H9 (cell line): Measurements from ENCODE around the gene GAL3ST1. TPM values are rescaled to one million over a fixed set of nuclear protein-coding genes. Genes with fewer than 3 reads are reported as not detected.

Source experiments
- DNase-seq: peaks from one replicate; pipeline ENCODE4 v3.0.0-alpha.2; 2017
- H2AFZ ChIP-seq: one replicate; pipeline ENCODE4 v1.6.1; 2013; ENCODE audit warnings: mild to moderate bottlenecking, low read length, control low read depth, moderate library complexity
- H2AK5ac ChIP-seq: 2 replicates; pipeline ENCODE4 v1.6.1; 2013; ENCODE audit warnings: low read length, control low read depth, mixed read lengths; ENCODE audit not compliant: insufficient read length
- H2BK120ac ChIP-seq: one replicate; pipeline ENCODE4 v1.6.1; 2013; ENCODE audit warnings: low read depth, mild to moderate bottlenecking, low read length, control low read depth, inconsistent platforms; ENCODE audit not compliant: poor library complexity, severe bottlenecking
- H2BK12ac ChIP-seq: 2 replicates; pipeline ENCODE4 v1.6.1; 2013; ENCODE audit warnings: low read length, control low read depth, mixed read lengths, low read depth; ENCODE audit not compliant: insufficient read length
- H2BK15ac ChIP-seq: 2 replicates; pipeline ENCODE4 v1.6.1; 2013; ENCODE audit warnings: low read depth, low read length, control low read depth
- H2BK20ac ChIP-seq: one replicate; pipeline ENCODE4 v1.6.1; 2013; ENCODE audit warnings: low read depth, mild to moderate bottlenecking, low read length, control low read depth, inconsistent platforms; ENCODE audit not compliant: poor library complexity, severe bottlenecking
- H2BK5ac ChIP-seq: 2 replicates; pipeline ENCODE4 v1.6.1; 2013; ENCODE audit warnings: low read length, control low read depth, mixed read lengths; ENCODE audit not compliant: insufficient read length
- H3K14ac ChIP-seq: 2 replicates; pipeline ENCODE4 v1.6.1; 2013; ENCODE audit warnings: low read length, control low read depth; ENCODE audit not compliant: insufficient read depth
- H3K18ac ChIP-seq: 2 replicates; pipeline ENCODE4 v1.6.1; 2013; ENCODE audit warnings: low read depth, mild to moderate bottlenecking, mixed read lengths, low read length, control low read depth; ENCODE audit not compliant: insufficient read length
- H3K23ac ChIP-seq: 2 replicates; pipeline ENCODE4 v1.6.1; 2013; ENCODE audit warnings: low read length, control low read depth, mixed read lengths, low read depth; ENCODE audit not compliant: insufficient read length
- H3K23me2 ChIP-seq: 2 replicates; pipeline ENCODE4 v1.6.1; 2013; ENCODE audit warnings: low read depth, mild to moderate bottlenecking, mixed read lengths, low read length, control low read depth; ENCODE audit not compliant: insufficient read length, poor library complexity, severe bottlenecking
- H3K27ac ChIP-seq: 2 replicates; pipeline ENCODE4 v1.5.1; 2013; ENCODE audit warnings: low read length, control low read depth, mixed read lengths, low read depth; ENCODE audit not compliant: insufficient read length
- H3K27me3 ChIP-seq: 2 replicates; pipeline ENCODE4 v1.6.1; 2013; ENCODE audit warnings: low read length, control low read depth, inconsistent platforms; ENCODE audit not compliant: insufficient read depth
- H3K4ac ChIP-seq: 2 replicates; pipeline ENCODE4 v1.6.1; 2013; ENCODE audit warnings: low read depth, mild to moderate bottlenecking, control low read depth, inconsistent platforms, low read length, moderate library complexity
- H3K4me1 ChIP-seq: 2 replicates; pipeline ENCODE4 v1.6.1; 2013; ENCODE audit warnings: low read length, control low read depth, inconsistent platforms; ENCODE audit not compliant: insufficient read depth
- H3K4me2 ChIP-seq: 2 replicates; pipeline ENCODE4 v1.6.1; 2013; ENCODE audit warnings: low read length, control low read depth, mixed read lengths; ENCODE audit not compliant: insufficient read length, insufficient read depth
- H3K56ac ChIP-seq: 2 replicates; pipeline ENCODE4 v1.6.1; 2013; ENCODE audit warnings: low read depth, mild to moderate bottlenecking, mixed read lengths, low read length, control low read depth; ENCODE audit not compliant: insufficient read length
- H3K79me1 ChIP-seq: 2 replicates; pipeline ENCODE4 v1.6.1; 2013; ENCODE audit warnings: low read depth, mild to moderate bottlenecking, moderate library complexity, low read length, control low read depth, inconsistent platforms; ENCODE audit not compliant: insufficient read depth, poor library complexity, severe bottlenecking
- H3K79me2 ChIP-seq: 2 replicates; pipeline ENCODE4 v1.6.1; 2013; ENCODE audit warnings: low read length, control low read depth, inconsistent platforms; ENCODE audit not compliant: insufficient read depth
- H3K9ac ChIP-seq: 2 replicates; pipeline ENCODE4 v1.6.1; 2013; ENCODE audit warnings: low read length, control low read depth, mixed read lengths; ENCODE audit not compliant: insufficient read length; ENCODE audit errors: extremely low read depth
- H3K9me3 ChIP-seq: one replicate; pipeline ENCODE4 v1.6.1; 2013; ENCODE audit warnings: low read depth, low read length, inconsistent platforms; ENCODE audit not compliant: control insufficient read depth
- H3T11ph ChIP-seq: one replicate; pipeline ENCODE4 v1.6.1; 2013; ENCODE audit warnings: mild to moderate bottlenecking, low read length, control low read depth, inconsistent platforms
- H4K20me1 ChIP-seq: one replicate; pipeline ENCODE4 v1.6.1; 2013; ENCODE audit not compliant: control insufficient read depth, insufficient read length, insufficient read depth
- H4K5ac ChIP-seq: 2 replicates; pipeline ENCODE4 v1.6.1; 2013; ENCODE audit warnings: low read depth, mild to moderate bottlenecking, mixed read lengths, low read length, control low read depth; ENCODE audit not compliant: insufficient read length
- H4K8ac ChIP-seq: replicated peaks from 2 replicates; pipeline ENCODE4 v1.6.1; 2013; ENCODE audit warnings: low read length, control low read depth, mixed read lengths, low read depth; ENCODE audit not compliant: insufficient read length
- H4K91ac ChIP-seq: 2 replicates; pipeline ENCODE4 v1.6.1; 2013; ENCODE audit warnings: low read depth, mild to moderate bottlenecking, moderate library complexity, mixed read lengths, low read length, control low read depth; ENCODE audit not compliant: insufficient read length
- H3K27ac Mint-ChIP-seq, 3 experiments: 2 replicates in 2 of 3; 3 replicates in 1 of 3; pipeline ENCODE4 v1.8.0; 2020 to 2021; ENCODE audit warnings: mixed read lengths in 3 of 3, mild to moderate bottlenecking in 1 of 3, moderate library complexity in 1 of 3
- H3K27me3 Mint-ChIP-seq: 2 replicates; pipeline ENCODE4 v1.8.0; 2021; ENCODE audit warnings: low read depth, mild to moderate bottlenecking, moderate library complexity, mixed read lengths
- H3K36me3 Mint-ChIP-seq, 3 experiments: 2 replicates in 2 of 3; 3 replicates in 1 of 3; pipeline ENCODE4 v1.8.0; 2020 to 2021; ENCODE audit warnings: low read depth in 3 of 3, mixed read lengths in 3 of 3; ENCODE audit not compliant: insufficient read depth in 1 of 3
- H3K4me1 Mint-ChIP-seq, 2 experiments: 2 replicates each; pipeline ENCODE4 v1.8.0; 2020; ENCODE audit warnings: mixed read lengths in 2 of 2
- H3K4me3 Mint-ChIP-seq, 2 experiments: 2 replicates in 1 of 2; 3 replicates in 1 of 2; pipeline ENCODE4 v1.8.0; 2020 to 2021; ENCODE audit warnings: mild to moderate bottlenecking in 2 of 2, mixed read lengths in 2 of 2, moderate library complexity in 1 of 2
- H3K9me3 Mint-ChIP-seq, 2 experiments: 2 replicates in 1 of 2; 3 replicates in 1 of 2; pipeline ENCODE4 v1.8.0; 2020; ENCODE audit warnings: mild to moderate bottlenecking in 2 of 2, mixed read lengths in 2 of 2, moderate library complexity in 1 of 2
- WGBS: extraction: QIAGEN DNeasy Blood & Tissue Kit; methylation state at CpG from one replicate; pipeline ENCODE4 v1.1.7; 2013; ENCODE audit warnings: missing lambda C conversion rate, low lambda C conversion rate, mixed read lengths; ENCODE audit not compliant: insufficient read length; ENCODE audit errors: extremely low coverage; 5-methylcytosine and 5-hydroxymethylcytosine counted together
- total RNA-seq: library from RNA; stranded (reverse); gene quantifications from 2 replicates; pipeline ENCODE4 v1.2.1, GENCODE V29; 2021
- TF ChIP-seq, protein P1 (sequence below): fragments of 200-600 bp; sonication (generic); conservative IDR thresholded peaks from 3 replicates; pipeline ENCODE4 v1.8.0; 2021; ENCODE audit warnings: antibody characterized with exemption, mild to moderate bottlenecking

The GAL3ST1 gene
- total RNA-seq, 1 experiment from 2014 or later: 5.1 TPM

DNA sequence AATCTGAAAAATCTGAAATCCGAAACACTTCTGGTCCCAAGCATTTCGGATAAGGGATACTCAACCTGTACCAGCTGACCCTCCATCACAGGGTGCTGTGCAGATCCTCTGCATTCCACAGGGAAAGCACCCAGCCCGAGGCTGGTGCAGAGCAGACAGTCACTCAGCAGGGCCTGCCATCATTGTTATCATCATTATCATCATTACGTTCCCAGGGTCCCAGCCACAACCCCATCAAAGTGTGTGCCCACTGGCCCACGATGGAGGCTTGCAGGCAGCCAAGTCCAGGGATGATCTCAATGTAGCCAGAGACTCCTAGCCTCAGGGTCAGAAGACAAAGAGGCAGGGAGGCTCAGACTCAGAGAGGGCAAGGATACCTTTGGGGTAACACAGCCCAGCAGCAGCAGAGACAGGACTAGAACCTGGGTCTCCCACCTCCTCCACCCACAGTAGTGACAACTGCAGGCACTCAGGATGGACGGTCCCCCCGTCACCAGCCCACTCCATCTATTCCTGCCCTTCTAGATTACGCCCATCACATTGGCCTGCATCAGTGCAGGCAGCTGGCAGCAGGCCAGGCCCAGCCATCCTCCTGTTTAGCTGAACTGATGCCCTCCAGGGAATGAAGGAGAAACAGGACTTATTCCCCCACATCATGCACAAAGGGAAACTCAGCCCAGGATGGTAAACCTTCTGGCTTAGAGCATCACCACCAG lies 10.3 kb downstream of the GAL3ST1 start:
- Mint-ChIP-seq H3K27me3 (peaks cover 1% of the 10 kb centered on the region), H3K27ac (peak overlapping the region in 2 of 3 experiments; percentile 47 to 86; a peak in 3 of 7 replicates), H3K4me3 (no peak overlapping the region), H3K4me1 (peaks cover 32 to 36% of the 10 kb centered on the region in 2 experiments), H3K36me3 (peaks cover 0 to 2% (median 0%) of the 10 kb centered on the region in 3 experiments; a peak in 1 of 7 replicates), H3K9me3 (no peaks in the 10 kb centered on the region)
- no peak overlapping the region for H2BK5ac ChIP-seq
- no peak overlapping the region for H4K91ac ChIP-seq
- H3K23me2 ChIP-seq: no peaks in the 10 kb centered on the region
- H4K8ac ChIP-seq: no peak overlapping the region
- H3K18ac ChIP-seq: no peak overlapping the region
- no peaks in the 10 kb centered on the region for H3K79me1 ChIP-seq
- no peak overlapping the region for H2BK120ac ChIP-seq
- no peak overlapping the region for H2AK5ac ChIP-seq
- no peak overlapping the region for H3K56ac ChIP-seq
- H3K4me2 ChIP-seq: no peak overlapping the region
- H3K9me3 ChIP-seq: no peaks in the 10 kb centered on the region
- WGBS: no CpG with 5 or more reads among the region's 8 CpGs
- H4K5ac ChIP-seq: no peak overlapping the region
- no peak for DNase-seq
- no peaks in the 10 kb centered on the region for H3K79me2 ChIP-seq
- H2BK12ac ChIP-seq: no peak overlapping the region
- H3K4me1 ChIP-seq: no peaks in the 10 kb centered on the region
- H2AFZ ChIP-seq: no peak overlapping the region
- no peak overlapping the region for H2BK15ac ChIP-seq
- H2BK20ac ChIP-seq: no peak overlapping the region
- no peak overlapping the region; the same call in 1 of the 2 replicates for H3K14ac ChIP-seq
- H3K9ac ChIP-seq: no peak overlapping the region
- H3K27ac ChIP-seq: no peak overlapping the region
- H3K27me3 ChIP-seq: no peaks in the 10 kb centered on the region
- H3T11ph ChIP-seq: no peak overlapping the region
- no peaks in the 10 kb centered on the region for H4K20me1 ChIP-seq
- no peak overlapping the region for H3K4ac ChIP-seq
- TF ChIP-seq, protein P1, sequence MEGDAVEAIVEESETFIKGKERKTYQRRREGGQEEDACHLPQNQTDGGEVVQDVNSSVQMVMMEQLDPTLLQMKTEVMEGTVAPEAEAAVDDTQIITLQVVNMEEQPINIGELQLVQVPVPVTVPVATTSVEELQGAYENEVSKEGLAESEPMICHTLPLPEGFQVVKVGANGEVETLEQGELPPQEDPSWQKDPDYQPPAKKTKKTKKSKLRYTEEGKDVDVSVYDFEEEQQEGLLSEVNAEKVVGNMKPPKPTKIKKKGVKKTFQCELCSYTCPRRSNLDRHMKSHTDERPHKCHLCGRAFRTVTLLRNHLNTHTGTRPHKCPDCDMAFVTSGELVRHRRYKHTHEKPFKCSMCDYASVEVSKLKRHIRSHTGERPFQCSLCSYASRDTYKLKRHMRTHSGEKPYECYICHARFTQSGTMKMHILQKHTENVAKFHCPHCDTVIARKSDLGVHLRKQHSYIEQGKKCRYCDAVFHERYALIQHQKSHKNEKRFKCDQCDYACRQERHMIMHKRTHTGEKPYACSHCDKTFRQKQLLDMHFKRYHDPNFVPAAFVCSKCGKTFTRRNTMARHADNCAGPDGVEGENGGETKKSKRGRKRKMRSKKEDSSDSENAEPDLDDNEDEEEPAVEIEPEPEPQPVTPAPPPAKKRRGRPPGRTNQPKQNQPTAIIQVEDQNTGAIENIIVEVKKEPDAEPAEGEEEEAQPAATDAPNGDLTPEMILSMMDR: no peak
- no peak overlapping the region for H3K23ac ChIP-seq
